Activated T-cell treated with anti-CD3 and anti-CD28 coated beads, Interleukin-2, amount 50 U/mL, for 4 hours (primary cell): ENCODE measurements around the gene ATF5. TPM values are rescaled to one million over a fixed set of nuclear protein-coding genes. Genes with fewer than 3 reads are reported as not detected.

ENCODE experiments used
- ATAC-seq, 2 donors: fragments of 200-7000 bp; cut with Tn5 transposase; one replicate each; pipeline ENCODE4 v1.10.0; 2021
- DNase-seq: peaks from one replicate; pipeline ENCODE4 v3.0.0-alpha.2; 2020
- H3K27me3 Mint-ChIP-seq: one replicate; pipeline ENCODE4 v1.8.0; 2021; ENCODE audit warnings: low read depth, mixed read lengths
- H3K36me3 Mint-ChIP-seq: one replicate; pipeline ENCODE4 v1.8.0; 2022; ENCODE audit warnings: mixed read lengths; ENCODE audit not compliant: insufficient read depth
- H3K4me1 Mint-ChIP-seq: one replicate; pipeline ENCODE4 v1.8.0; 2021; ENCODE audit warnings: low read depth, mixed read lengths
- H3K4me3 Mint-ChIP-seq: one replicate; pipeline ENCODE4 v1.8.0; 2021; ENCODE audit warnings: mild to moderate bottlenecking, moderate library complexity, mixed read lengths
- H3K9me3 Mint-ChIP-seq: one replicate; pipeline ENCODE4 v1.8.0; 2021; ENCODE audit warnings: mixed read lengths
- total RNA-seq, 3 donors: library from RNA; stranded (reverse); gene quantifications; one replicate each; pipeline ENCODE4 v1.2.1, GENCODE V29; 2021

Gene ATF5
- total RNA-seq, 3 donors from 2014 or later = 58.4 to 73.1 (median 60.6) TPM

DNA sequence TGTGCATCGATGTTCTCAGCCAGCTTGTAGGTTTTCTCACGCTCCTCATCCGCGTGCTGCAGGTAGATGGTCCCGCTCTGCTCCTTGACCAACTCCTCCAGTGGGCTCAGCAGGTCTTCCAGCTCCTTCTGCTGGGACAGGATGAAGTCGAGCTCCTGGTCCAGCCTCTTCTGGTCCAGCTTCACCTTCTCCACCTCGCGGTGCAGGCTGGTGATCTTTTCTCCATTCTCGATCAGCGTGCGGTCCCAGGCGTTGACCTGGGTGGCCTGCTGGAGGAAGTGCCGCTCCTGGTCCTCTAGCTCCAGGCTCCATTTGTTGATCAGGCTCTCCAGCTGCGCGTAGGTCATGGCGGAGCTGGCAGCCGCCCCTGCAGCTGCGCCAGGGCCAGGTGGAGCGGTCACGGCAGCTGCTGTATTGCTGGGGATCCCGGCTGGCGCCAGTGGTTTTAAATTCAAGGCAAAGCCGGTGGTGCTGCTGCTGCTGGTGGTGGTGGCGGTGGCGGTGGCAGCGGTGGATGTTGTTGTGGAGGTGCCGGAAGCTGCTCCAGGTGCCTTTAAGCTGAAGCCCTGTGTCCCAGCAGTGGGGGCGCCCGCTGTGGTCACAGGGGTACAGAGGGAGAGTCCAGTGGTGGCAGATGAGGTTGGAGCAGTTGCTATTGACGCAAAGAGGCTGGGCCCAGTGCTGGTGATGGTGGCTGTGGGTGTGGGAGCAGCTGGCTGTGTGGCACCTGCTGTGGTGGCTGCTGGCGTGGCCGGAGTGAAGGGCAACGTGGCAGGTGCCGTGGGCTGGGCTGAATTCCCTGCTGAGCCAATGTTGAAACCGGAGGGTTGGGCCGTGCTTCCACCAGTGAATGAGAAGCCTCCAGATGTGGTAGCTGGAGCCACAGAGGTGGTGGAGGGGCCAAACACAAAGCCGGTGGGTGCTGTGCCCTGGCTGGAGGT is 20.3 kb upstream of the ATF5 start:
- DNase-seq (no peak), ATAC-seq (no peak)
- Mint-ChIP-seq H3K27me3 (no peaks in the 10 kb centered on the region), H3K4me3 (no peak overlapping the region), H3K4me1 (peaks cover 40% of the 10 kb centered on the region), H3K9me3 (no peaks in the 10 kb centered on the region), H3K36me3 (peaks cover 46% of the 10 kb centered on the region)

DNA sequence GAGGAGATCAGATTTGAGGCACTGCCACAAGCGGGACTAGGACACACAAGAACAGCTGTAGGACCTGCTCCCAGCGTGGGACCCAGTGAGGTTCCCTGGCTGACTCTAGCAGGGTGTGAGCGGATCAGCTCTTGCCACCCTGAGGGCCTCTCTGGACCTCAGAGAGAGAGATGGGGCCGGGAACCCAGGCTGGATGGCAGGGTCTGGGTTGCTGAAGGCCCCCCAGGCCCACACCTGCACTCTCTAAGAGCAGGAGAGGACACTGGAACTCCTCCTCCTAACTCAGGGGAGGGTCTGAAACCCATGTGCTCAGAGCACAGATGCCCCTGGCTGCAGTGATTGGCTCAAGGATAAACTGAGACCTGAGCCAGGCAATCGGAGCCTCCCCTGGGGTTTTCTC is 18.8 kb upstream of the ATF5 start:
- no peaks in the 10 kb centered on the region for H3K9me3 Mint-ChIP-seq
- H3K4me1 Mint-ChIP-seq = peaks cover 38% of the 10 kb centered on the region
- no peak overlapping the region for H3K4me3 Mint-ChIP-seq
- DNase-seq = no peak
- no peaks in the 10 kb centered on the region for H3K27me3 Mint-ChIP-seq
- no peak for ATAC-seq
- H3K36me3 Mint-ChIP-seq = peaks cover 55% of the 10 kb centered on the region

DNA sequence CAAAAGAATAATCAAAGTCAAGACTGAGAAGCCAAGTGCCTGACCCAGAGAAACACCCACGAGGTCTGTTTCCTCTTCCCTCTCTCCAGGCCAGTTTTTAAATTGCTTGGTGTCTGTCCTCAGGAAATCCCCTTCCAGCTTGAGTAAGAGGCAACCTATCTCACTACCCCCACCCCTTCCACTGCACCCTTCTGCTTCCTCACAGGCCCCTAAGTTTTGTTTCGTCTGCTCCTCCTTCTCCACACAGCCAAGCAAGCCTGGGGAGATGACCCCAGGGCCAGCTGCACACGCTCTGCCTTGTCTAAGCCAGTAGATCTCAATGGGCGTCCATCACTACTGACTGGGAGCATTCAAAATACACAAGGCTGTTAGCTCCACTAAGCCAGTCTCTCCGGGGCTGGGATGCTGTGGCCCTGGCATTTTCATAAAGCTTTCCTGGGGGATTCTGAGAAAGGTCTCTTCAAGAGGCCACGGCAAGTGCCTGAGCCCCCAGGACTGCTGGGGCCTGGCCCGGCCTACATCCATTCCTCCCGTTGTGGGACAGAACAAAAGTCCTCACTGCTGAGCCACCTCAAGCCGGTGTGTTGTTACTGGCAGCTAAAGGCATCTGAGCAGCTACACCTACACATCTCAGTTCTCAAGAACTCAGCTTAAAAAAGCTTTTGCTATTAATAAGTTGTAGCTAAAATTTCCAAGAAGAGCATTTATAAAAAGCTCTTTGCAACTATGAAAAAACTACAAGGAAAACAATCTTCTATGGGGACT is 17.4 kb upstream of the ATF5 start:
- Mint-ChIP-seq H3K4me3 (peak overlapping the region; percentile 39), H3K9me3 (no peaks in the 10 kb centered on the region), H3K4me1 (peaks cover 37% of the 10 kb centered on the region), H3K27me3 (no peaks in the 10 kb centered on the region), H3K36me3 (peaks cover 59% of the 10 kb centered on the region)
- ATAC-seq (peak; percentile 80 to 84), DNase-seq (no peak)

DNA sequence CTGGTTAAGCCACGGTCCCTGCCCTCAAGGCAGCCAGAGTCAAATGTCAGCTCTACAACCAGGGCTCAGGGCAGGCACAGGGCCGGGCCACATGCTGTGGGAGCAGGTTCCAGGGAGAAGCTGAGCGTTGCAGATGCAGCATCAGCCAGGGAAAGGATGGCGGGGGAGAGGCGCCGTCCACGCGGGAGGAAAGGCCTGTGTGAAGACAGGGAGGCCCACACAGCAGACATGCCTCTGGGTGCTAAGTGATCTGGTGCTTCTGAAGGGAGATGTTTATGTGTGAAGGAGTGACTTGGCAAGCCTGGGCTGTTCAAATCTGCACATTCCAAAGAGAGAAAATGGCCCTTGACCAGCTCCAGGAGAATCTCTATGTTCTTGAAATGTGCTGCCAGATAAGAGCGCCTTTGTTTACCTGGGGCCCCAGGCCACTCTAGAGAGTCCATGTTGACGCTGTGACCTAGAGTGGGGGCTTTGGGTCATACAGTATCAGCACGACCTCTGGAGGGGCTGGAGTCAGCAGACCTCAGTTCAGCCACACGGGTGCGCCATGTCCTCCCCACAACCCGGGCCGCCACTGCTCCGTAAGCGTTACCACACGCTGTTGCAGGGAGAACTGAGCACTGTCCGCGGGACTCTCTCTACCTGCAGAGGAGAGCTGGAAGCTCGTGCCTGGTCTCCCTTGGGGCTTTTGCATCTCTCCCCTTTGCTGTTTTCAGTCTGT is 15.9 kb upstream of the ATF5 start:
- ATAC-seq (no peak), DNase-seq (no peak)
- peaks cover 36% of the 10 kb centered on the region for H3K4me1 Mint-ChIP-seq
- H3K27me3 Mint-ChIP-seq = no peaks in the 10 kb centered on the region
- H3K4me3 Mint-ChIP-seq = no peak overlapping the region
- H3K36me3 Mint-ChIP-seq = peaks cover 54% of the 10 kb centered on the region
- no peaks in the 10 kb centered on the region for H3K9me3 Mint-ChIP-seq

DNA sequence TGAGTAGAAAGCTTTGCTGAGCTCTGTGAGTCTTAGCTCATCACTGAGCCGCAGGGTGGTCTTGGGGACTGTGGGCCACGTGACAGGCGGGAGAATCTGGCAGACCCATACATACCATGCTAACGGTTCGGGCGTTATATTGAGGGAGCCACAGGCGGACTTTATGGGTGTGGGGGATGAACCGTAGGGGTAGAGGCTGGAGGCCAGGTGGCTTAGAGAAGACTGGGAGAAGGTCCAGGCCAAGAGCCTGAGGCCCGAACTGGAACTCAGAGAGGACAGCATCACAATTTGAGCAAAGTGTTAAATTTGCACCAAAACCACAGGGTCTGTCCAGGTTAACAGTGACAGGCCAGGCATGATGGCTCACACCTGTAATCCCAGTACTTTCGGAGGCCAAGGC is 15.3 kb upstream of the ATF5 start:
- no peak for DNase-seq
- Mint-ChIP-seq H3K27me3 (no peaks in the 10 kb centered on the region), H3K36me3 (peaks cover 49% of the 10 kb centered on the region), H3K4me3 (no peak overlapping the region), H3K9me3 (no peaks in the 10 kb centered on the region), H3K4me1 (peaks cover 36% of the 10 kb centered on the region)
- no peak for ATAC-seq

DNA sequence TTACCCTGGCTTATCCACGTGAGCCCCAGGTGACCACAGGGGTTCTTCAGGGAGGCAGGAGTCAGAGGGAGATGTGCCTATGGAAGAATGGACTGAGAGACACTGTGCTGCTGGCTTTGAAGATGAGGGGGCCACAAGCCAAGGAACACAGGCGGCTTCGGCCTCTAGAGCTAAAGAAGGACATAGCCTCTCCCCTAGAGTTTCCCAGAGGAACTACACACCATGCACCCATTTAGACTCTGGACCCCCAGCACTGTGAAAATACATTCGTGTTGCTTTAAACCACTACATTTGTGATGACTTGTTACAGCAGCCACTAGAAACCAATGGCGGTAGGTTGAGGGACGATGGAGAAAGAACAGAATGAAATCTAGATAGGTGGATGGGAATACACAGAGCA is 13.7 kb upstream of the ATF5 start:
- ATAC-seq = no peak
- no peaks in the 10 kb centered on the region for H3K27me3 Mint-ChIP-seq
- peaks cover 43% of the 10 kb centered on the region for H3K36me3 Mint-ChIP-seq
- DNase-seq = no peak
- H3K9me3 Mint-ChIP-seq = no peaks in the 10 kb centered on the region
- H3K4me1 Mint-ChIP-seq = peaks cover 38% of the 10 kb centered on the region
- no peak overlapping the region for H3K4me3 Mint-ChIP-seq

DNA sequence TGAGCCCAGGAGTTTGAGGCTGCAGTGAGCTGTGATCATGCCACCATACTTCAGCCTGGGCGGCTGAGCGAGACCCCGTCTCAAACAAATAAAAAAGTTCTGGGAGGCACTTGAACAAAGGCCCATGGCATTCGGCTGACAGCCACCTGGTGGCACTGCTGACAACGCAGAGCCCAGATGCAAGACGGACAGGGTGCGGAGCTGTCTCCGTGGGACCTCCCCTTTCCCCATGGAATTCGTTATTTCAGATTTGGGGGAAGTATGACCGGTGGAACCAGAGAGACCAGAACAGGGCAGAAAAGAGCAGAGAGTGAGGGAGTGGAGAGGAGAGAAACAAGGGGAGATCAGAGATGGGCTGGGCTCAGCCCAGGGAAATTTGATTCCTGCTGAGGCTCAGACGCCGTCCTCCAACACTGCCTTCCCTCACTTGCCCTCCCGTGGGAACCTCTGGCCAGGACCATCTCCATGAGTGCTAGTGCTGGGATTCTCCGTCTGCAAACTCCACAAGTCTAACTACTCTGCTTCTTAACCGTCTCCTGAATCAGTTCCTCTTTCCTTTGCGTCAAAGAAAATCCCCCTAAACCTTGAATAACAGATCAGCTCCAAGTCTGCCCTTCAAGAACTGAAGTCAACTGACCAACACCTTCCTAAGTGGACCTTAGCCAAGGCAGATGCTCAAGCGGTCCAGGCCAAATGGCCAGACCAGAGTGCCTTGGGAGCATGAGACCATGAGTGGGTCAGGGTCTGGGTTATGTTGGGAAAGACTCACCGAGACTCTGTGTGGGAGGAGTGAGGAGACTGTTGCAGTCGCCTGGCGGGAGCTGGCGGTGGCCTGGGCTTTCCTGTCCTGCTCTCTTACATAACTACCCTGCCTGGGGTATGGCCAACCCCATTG is 11.9 kb upstream of the ATF5 start:
- DNase-seq (no peak), ATAC-seq (no peak)
- Mint-ChIP-seq H3K27me3 (no peaks in the 10 kb centered on the region), H3K36me3 (peaks cover 52% of the 10 kb centered on the region), H3K4me1 (peaks cover 40% of the 10 kb centered on the region), H3K4me3 (no peak overlapping the region), H3K9me3 (no peaks in the 10 kb centered on the region)

DNA sequence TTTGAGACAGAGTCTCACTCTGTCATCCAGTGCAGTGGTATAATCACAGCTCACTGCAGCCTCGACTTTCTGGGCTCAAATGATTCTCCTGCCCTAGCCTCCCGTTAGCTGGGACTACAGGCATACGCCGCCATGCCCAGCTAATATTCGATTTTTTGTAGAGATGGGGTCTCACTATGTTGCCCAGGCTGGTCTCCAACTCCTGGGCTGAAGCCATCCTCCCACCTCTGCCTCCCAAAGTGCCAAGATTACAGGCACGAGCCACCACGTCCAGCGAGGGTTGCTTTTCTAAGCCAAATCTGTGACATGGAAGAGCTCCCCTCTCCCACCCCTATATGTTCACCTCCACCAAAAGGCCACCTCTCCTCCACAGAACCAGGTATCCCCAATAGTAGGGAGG is 10.9 kb upstream of the ATF5 start:
- DNase-seq = no peak
- ATAC-seq = no peak
- Mint-ChIP-seq H3K4me1 (peaks cover 33% of the 10 kb centered on the region), H3K4me3 (no peak overlapping the region), H3K9me3 (no peaks in the 10 kb centered on the region), H3K27me3 (no peaks in the 10 kb centered on the region), H3K36me3 (peaks cover 46% of the 10 kb centered on the region)

DNA sequence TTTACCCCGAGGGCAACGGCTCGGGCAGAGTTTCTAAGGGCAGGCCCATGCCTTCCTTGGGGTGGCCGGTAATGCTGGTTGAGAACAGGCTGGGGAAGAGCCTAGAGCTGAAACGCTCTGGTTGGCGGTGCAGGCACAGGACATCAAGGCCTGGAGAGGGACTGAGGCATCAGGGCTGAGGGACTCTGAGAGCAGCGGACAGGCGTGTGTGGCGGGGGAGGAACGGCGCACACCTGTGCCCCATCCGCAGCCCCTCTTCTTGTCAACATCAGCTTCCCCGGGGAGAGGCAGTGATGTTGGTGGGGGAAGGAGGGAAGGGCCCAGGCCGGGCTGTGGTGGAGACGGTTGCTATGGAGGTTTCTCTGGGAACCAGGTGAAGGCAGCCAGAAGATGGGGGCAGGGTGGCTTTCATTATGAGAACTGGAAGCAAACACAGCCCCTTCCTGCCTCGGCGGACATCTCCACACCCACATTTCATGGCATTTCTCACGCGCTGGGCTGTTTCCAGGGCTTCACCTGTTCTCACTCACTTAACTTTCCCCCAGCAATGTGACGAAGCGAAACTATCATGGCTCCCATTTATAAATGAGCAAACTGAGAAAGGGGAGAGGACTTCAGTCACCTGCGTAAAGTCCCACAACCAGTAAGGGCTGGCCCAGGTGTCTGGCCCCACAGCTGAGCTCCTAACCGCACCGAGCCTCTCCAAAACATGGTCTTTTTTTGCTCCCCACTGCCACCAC is 8.2 kb upstream of the ATF5 start:
- peaks cover 33% of the 10 kb centered on the region for H3K36me3 Mint-ChIP-seq
- DNase-seq (no peak), ATAC-seq (no peak)
- no peaks in the 10 kb centered on the region for H3K27me3 Mint-ChIP-seq
- no peaks in the 10 kb centered on the region for H3K9me3 Mint-ChIP-seq
- H3K4me1 Mint-ChIP-seq = peaks cover 31% of the 10 kb centered on the region
- H3K4me3 Mint-ChIP-seq = no peak overlapping the region

DNA sequence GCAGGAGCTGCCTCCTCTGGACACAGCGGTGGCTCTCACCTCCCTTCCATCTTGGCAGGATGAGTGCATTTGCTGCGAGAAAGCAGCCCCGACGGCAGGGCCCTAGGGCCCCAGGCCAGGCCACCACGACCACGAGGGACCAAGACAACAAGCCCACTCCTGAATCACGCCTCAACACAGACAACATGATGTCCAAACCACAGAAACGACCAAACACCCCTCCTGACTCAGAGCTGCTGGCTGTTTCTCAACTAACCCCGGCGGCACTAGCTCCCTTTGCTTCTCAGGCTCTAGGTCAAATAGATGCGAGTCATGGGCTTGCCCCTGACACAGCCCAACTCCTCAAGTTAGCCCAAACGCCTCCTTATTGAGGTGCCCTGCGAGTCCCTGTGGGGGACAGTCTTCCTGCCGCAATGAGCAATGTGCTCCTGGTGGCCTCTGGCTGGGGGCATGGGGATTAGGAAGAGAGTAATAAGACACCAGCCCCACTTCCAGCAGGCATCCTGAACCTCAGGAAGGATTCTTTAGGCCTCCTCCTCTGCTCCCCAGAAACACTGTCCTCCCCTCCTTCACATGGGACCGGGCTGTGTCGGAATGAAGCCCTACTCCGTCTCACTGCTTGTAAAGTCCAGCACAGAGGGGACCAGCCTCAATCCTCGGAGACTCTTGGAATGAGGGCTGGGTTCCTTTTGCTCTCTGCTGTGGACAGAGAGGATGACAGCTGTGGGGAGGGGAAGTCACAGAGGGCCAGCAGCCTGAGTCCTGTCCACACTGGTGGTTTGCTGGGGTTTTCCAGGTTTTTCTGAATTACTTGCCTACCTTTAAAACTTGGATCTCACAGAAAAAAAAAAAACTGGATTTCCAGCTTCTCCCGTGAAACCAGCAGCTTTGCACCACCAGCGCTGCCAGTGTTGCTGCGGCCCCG is 6.9 kb upstream of the ATF5 start:
- Mint-ChIP-seq H3K36me3 (peaks cover 30% of the 10 kb centered on the region), H3K9me3 (no peaks in the 10 kb centered on the region), H3K4me1 (peaks cover 34% of the 10 kb centered on the region), H3K27me3 (no peaks in the 10 kb centered on the region), H3K4me3 (no peak overlapping the region)
- ATAC-seq (peak in 1 of 2 donors; percentile 27), DNase-seq (no peak)

DNA sequence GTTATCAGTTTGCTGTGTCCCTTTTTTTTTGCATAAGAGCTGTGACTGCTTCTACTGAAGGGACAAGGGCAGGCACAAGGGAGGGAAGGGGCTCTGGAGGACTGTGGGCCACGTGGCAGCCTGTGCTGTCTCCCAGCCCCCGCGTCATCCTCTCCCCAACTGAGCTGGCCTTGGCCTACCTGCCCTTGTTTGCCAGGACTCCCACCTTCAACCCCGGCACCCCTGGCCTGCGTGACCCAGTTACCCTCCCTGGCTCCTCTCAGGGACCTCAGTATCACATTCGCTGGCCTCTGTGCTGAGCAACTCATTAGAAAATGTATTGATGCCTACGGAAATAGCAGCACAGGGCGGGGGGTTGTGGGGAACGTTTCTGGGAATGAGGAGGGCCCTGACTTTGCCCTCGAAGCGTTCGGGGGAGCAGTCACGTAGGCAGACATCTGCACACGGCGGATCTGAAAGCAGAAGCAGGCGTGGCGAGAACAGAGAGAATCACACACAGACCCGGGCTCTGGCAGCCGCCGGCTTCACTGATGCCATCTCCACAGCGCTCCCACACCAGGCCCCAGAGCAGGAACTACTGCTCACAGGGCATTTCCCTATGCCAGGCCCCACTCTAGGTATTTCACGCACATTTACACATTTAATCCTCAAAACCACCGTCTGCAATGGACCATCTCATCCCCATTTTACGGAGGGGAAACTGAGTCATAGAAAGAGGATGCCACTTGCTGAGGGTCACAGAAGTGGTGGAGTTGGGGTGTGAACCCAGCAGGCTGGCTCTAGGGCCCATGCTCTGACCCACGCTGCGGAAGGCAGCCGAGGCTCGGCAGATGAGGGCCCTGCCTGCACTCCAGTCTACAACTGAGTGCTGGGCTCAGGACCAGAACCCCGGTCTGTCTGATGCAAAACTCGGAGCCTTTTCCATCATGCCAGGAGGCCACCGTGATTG is 5.7 kb upstream of the ATF5 start:
- peaks cover 35% of the 10 kb centered on the region for H3K36me3 Mint-ChIP-seq
- H3K4me3 Mint-ChIP-seq = no peak overlapping the region
- no peak for DNase-seq
- no peaks in the 10 kb centered on the region for H3K27me3 Mint-ChIP-seq
- no peak for ATAC-seq
- no peaks in the 10 kb centered on the region for H3K9me3 Mint-ChIP-seq
- peaks cover 44% of the 10 kb centered on the region for H3K4me1 Mint-ChIP-seq
